ENCODE measurements around the gene TMPRSS3. TPM values are rescaled to one million over a fixed set of nuclear protein-coding genes. Genes with fewer than 3 reads are reported as not detected.
A peak's percentile ranks its signal among the peaks of the same experiment; 100 is the strongest.

The TMPRSS3 gene
- polyA plus RNA-seq, 2 of the 4 experiments (the other 2 are of a cell fraction): 0.10 to 0.12 TPM

- TF ChIP-seq MYC (IDR thresholded peaks at IDR 0.05; ENCODE audit: borderline replicate concordance, low read length) (no peak), ZSCAN20 (CRISPR knock-in tag; IDR thresholded peaks at IDR 0.05) (no peak), RCOR1 (IDR thresholded peaks at IDR 0.05; ENCODE audit: low read depth, low read length) (no peak), HMGXB4 (CRISPR knock-in tag; IDR thresholded peaks at IDR 0.05; ENCODE audit: borderline replicate concordance) (no peak), RNF2 (IDR thresholded peaks at IDR 0.05; ENCODE audit: borderline replicate concordance, low read depth) (no peak), FOXS1 (CRISPR knock-in tag; IDR thresholded peaks at IDR 0.05) (no peak), SMC3 (IDR thresholded peaks at IDR 0.05) (no peak), CBX8 (IDR thresholded peaks at IDR 0.05) (no peak), HES2 (IDR thresholded peaks at IDR 0.05) (no peak), JUN (IDR thresholded peaks at IDR 0.05) (no peak)
- WGBS (ENCODE audit: missing lambda C conversion rate): 94% methylated on average over 7 of the region's 8 CpGs
- peak overlapping the region; percentile 40 to 71; a peak in 5 of 6 replicates for H3K27ac ChIP-seq
- H3K4me1 ChIP-seq: peaks cover 13% of the 10 kb centered on the region
- no peak overlapping the region for H3K4me3 ChIP-seq
- no peak for FAIRE-seq
- ChIA-PET POLR2A (no interaction called here), CTCF (no interaction called here)
- no peaks in the 10 kb centered on the region; the same call in 2 of the 3 replicates for H3K9me3 ChIP-seq
- no peak for ATAC-seq
- H3K4me2 ChIP-seq: peak overlapping the region; percentile 74
- no peak for DNase-seq (ENCODE audit: low read depth in 1 of 2, low spot score in 1 of 2)
Measured at GRCh38 chr21:42414553-42414927, 18.7 kb upstream of the TMPRSS3 start.

GRCh38 chr21:42414066-42414465, 18.2 kb upstream of the TMPRSS3 start:
- Histone ChIP-seq H3K4me2 (no peak overlapping the region), H3K27ac (peak overlapping the region in 1 of 2 experiments; percentile 71; a peak in 3 of 6 replicates), H3K4me1 (peaks cover 13% of the 10 kb centered on the region), H3K4me3 (no peak overlapping the region), H3K9me3 (no peaks in the 10 kb centered on the region)
- ATAC-seq: no peak
- CTCF ChIA-PET: interaction anchor here (0.8 kb wide), 1 partner anchor 153 kb away, joined by 3 read pairs; no protein-coding TSS in a partner anchor
- TF ChIP-seq CHD4 (IDR thresholded peaks at IDR 0.05; ENCODE audit: borderline replicate concordance) (no peak), GATA3 (IDR thresholded peaks at IDR 0.05; ENCODE audit: borderline replicate concordance) (no peak), HOXB5 (CRISPR knock-in tag; IDR thresholded peaks at IDR 0.05) (no peak), TP53 (CRISPR knock-in tag; IDR thresholded peaks at IDR 0.05) (no peak), USF2 (IDR thresholded peaks at IDR 0.05) (no peak), MYC (IDR thresholded peaks at IDR 0.05; ENCODE audit: borderline replicate concordance, low read length) (no peak), FOXS1 (CRISPR knock-in tag; IDR thresholded peaks at IDR 0.05) (no peak), CTCF (IDR thresholded peaks at IDR 0.05) (no peak), CBX2 (IDR thresholded peaks at IDR 0.05; ENCODE audit: borderline replicate concordance, low read depth) (no peak), HOXA7 (CRISPR knock-in tag; IDR thresholded peaks at IDR 0.05) (no peak), POLR2A (IDR thresholded peaks at IDR 0.05; ENCODE audit: low read length) (no peak), FOSB (CRISPR knock-in tag; IDR thresholded peaks at IDR 0.05) (no peak), NFE2L2 (conservative IDR thresholded peaks at IDR 0.05; ENCODE audit: low read length) (no peak), CEBPB (IDR thresholded peaks at IDR 0.05) (no peak), MAFK (IDR thresholded peaks at IDR 0.05; ENCODE audit: partially characterized antibody) (no peak), ZFP36 (IDR thresholded peaks at IDR 0.05; ENCODE audit: borderline replicate concordance, partially characterized antibody) (no peak), PHF8 (IDR thresholded peaks at IDR 0.05; ENCODE audit: borderline replicate concordance, low read depth) (no peak), RAD21 (conservative IDR thresholded peaks at IDR 0.05 in 1 of 2, IDR thresholded peaks at IDR 0.05 in 1 of 2) (no peak), MAX (IDR thresholded peaks at IDR 0.05) (no peak), CHD2 (IDR thresholded peaks at IDR 0.05; ENCODE audit: low read length, partially characterized antibody) (no peak)
- POLR2A ChIA-PET: no interaction called here
- WGBS (ENCODE audit: missing lambda C conversion rate): 98% methylated on average over 8 of the region's 8 CpGs
- no peak for DNase-seq (ENCODE audit: low read depth in 1 of 2, low spot score in 1 of 2)
- FAIRE-seq: no peak
